SK-N-DZ (cell line): ENCODE data around the gene P3R3URF.
A peak's percentile ranks its signal among the peaks of the same experiment; 100 is the strongest.

Source experiments
- DNase-seq: peaks from one replicate; pipeline ENCODE4 v3.0.0-alpha.2; 2015; ENCODE audit warnings: low spot score

Gene P3R3URF

GRCh38 chr1:46173361-46173856, 2.9 kb downstream of the P3R3URF start:
- DNase-seq = no peak

GRCh38 chr1:46172321-46172720, 4.0 kb downstream of the P3R3URF start:
- DNase-seq = no peak

DNA sequence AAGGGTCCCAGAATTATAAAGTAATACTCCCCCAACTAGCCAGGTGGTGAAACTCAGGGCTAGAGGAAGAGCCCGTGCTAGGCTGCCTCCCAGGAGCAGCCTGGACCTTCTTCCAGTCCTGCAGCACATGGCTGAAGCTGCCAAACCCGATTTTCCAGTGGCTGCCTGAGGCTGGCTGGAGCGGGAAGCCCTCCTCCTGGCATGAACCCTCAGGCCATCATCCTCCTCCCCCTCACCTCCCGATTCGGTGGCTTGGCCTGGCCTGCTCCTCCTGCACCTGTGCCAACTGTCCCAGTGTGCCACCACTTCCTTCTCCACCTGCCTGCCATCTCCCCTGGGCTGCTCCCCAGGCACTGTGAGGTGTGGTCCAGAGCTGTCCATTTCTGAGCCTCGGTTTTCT, 4.4 kb downstream of the P3R3URF start:
- DNase-seq = no peak

GRCh38 chr1:46171351-46171750, 4.9 kb downstream of the P3R3URF start:
- DNase-seq = no peak

DNA sequence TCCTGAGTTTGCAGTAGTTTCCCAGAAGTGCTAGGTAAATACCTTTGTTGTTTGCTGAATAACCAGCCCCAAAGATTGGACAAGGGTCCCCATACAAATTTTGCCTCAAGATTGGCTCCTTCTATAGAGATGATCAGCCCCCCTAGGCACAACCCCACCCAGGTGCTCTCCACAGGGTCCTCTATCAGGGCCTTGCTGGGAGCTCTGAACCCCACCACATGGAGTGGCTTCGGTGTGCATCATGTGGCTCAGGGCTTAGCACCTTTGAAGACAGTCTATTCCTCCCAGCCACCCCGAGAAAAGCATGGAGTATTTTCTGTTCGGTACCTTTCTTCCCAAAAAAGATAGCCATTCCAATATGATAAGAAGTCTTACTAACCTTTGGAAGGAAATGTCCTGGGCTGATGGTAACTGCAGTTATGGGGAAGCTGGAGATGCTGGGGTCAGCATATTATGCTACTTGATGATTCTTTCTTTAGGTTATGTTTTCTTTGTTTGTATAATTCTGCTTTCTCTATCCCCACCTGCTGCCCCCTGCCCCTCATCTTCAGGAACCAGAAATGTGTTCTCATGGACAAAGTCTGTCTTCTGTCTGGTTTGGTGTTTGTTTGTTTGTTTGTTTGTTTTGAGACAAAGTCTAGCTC, 6.4 kb downstream of the P3R3URF start:
- no peak for DNase-seq

- no peak for DNase-seq
Observed at GRCh38 chr1:46168477-46168876, 7.8 kb downstream of the P3R3URF start.

- DNase-seq = no peak
Observed at GRCh38 chr1:46166521-46167462, 9.5 kb downstream of the P3R3URF start.

- DNase-seq = no peak
Observed at GRCh38 chr1:46160212-46160611, 16.1 kb downstream of the P3R3URF start.

- no peak for DNase-seq
Observed at GRCh38 chr1:46159516-46159915, 16.8 kb downstream of the P3R3URF start.

- no peak for DNase-seq
Observed at GRCh38 chr1:46158312-46159281, 17.7 kb downstream of the P3R3URF start.

GRCh38 chr1:46157916-46158311, 18.4 kb downstream of the P3R3URF start:
- DNase-seq = no peak

DNA sequence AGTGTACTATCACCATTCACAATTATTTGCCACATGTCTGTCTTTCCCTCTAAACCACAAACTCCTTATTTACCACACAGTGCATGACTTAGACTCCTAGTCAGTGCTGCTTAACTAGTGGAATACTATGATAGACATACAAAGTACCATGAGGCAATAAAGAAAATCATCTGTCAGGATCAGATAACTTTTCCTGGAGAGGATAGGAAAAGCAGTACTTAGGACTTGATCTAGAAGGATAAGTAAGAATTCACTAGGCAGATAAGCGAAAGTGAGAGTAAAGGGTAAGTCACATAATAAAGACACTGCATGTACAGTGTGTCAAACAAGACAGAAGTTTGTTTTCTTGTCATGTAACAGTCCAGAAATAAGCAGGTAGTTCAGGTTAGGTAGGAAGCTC, 22.6 kb downstream of the P3R3URF start:
- no peak for DNase-seq

GRCh38 chr1:46153228-46153627, 23.1 kb downstream of the P3R3URF start:
- DNase-seq = no peak

- DNase-seq = no peak
Observed at GRCh38 chr1:46152016-46152415, 24.3 kb downstream of the P3R3URF start.

DNA sequence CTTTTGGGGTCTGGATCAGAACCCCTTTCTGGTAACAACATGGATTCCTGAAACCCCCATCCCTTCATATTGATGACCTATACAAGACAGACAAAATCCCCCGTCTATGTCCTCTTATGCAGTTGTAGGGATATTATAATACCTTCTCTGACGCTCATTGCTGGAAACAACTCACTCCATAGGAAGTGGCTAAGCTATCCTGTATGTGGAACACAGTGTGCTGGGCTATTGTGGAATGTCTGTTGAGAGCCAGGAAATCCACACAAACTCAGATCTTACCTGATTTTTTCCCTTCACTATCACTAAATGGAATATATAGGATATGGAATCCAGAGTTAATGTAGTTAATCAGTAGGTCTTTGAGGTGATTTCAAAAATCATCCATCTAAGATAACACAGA, 26.2 kb downstream of the P3R3URF start:
- DNase-seq = no peak

DNA sequence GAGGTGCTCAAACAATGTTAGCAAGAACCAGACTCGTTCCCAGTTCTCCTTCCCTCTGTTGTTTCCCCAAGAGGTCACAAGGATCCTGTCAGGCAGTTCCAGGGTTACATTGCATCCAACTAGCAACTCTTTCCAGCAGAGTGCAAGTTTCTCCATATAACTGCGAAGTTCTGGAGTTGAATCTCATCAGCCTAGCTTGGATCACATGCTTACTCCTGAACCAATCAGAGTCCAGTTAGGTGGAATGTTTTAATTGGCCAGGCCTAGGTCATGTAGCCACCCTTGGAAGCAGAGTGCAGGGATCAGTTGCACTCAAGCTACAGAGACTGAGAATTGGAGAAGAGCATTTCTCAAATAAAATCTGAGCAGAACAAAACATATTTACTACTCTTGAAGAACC, 28.0 kb downstream of the P3R3URF start:
- peak; percentile 48 for DNase-seq

- DNase-seq = no peak
Observed at GRCh38 chr1:46137916-46138315, 38.4 kb downstream of the P3R3URF start.

- no peak for DNase-seq
Observed at GRCh38 chr1:46136711-46137110, 39.6 kb downstream of the P3R3URF start.

GRCh38 chr1:46134660-46135331, 41.5 kb downstream of the P3R3URF start:
- DNase-seq = no peak

DNA sequence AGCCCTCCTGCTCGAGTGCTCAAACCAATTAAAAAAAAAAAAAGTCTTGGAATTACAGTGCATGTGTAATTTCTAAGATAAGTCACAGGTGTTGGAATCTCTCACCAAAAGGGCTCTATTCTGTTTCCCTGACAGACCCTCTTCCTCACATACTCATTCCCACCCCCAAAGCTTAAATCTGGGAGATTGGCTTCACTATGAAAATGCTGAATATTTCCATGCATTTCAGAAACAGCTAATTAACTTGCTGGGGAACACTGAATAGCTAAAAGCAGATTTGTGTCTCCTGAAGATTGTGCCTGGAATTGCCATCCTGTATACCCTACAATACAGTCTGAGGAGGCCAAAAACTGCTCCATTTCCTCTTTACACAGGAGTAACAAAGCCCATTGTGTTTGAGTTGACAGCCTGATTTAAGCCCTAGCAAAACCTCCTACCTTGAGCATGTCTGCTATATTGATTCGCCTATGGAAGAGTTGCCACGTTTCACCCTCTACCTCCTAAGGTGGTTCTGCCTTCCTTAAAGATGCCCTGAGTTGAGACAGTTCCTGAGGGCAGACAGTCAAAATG, 42.4 kb downstream of the P3R3URF start:
- no peak for DNase-seq

GRCh38 chr1:46133181-46133658, 43.1 kb downstream of the P3R3URF start:
- DNase-seq = no peak
